GM21515 (cell line): ENCODE results near the gene KCTD2.

ENCODE experiments used
- ATAC-seq: cut with Tn5 transposase; IDR thresholded peaks from one replicate; pipeline ENCODE4 v1.9.1; 2021; ENCODE audit not compliant: unreplicated experiment

Gene KCTD2

DNA sequence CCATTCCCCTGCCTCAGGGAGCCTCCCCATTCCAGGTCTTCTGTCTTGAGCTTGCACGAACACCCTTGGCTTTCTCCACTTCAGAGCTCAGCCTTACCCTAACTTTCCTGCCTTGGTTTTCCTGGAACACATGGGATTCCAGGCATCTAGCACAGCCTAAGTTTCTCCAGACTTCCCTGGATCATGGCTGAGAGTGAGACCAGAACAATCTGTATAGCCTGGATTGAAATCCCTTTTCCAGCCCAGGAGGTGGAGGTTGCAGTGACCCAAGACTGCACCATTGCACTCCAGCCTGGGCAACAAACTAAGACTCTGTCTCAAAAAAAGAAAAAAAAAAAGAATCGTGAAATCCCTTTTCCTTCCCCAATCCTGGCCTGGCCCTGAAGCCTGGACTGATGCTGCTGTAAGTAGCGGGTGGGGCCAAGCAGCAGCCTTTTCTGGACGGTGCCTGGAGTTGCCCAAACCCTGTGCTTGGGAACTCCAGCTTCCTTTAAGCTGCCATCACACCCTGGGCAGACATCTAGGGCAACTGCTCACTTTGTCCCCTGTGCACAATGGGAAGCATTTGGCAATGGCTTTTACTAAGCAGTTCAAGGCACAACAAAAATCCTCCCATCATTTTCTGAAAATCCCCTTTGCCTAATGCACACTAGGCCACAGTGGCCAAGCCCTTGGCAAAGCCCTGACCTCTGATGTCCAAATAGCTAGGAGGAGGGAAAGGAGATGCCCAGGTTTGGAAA, 28.7 kb downstream of the KCTD2 start:
- ATAC-seq, result no peak

GRCh38 chr17:75077072-75077495, 30.1 kb downstream of the KCTD2 start:
- ATAC-seq, result no peak

DNA sequence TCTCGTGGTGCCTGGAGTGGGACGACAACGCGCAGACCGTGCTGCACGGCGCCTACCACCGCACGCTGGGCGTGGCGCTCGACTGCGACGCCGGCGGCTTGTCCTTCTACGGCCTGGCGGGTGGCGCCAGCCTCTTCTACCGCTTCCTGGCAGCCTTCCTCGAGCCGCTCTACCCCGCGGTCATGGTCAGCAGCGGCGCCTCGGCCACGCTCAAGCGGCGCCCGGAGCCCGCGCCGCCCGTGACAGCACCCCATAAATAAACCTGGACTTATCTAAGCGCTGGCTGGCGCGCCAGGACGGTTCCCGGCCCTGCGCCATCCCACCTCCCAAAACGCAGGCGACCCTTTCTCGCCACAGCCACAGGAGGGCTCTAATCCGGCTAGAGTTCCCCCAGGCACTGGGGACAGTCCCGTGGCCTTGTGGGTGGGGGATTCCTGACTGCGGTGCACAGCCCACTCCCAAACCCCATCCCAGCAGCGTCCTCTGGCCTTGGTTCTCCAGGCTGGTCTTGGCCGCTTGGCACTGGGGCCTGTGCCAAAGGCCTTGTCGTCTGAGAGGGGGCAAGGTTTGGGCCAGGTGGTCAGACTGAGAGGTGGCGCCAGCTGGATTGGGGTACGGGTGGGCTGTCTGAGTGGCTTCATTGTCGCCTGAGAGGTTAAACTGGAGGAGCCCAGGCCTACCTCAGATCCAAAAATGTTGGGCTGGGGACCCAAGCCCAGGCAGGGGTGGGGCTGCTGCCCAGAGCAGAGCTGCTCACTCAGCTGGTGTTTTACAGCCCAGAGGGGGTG, 30.7 kb downstream of the KCTD2 start:
- ATAC-seq, result no peak

DNA sequence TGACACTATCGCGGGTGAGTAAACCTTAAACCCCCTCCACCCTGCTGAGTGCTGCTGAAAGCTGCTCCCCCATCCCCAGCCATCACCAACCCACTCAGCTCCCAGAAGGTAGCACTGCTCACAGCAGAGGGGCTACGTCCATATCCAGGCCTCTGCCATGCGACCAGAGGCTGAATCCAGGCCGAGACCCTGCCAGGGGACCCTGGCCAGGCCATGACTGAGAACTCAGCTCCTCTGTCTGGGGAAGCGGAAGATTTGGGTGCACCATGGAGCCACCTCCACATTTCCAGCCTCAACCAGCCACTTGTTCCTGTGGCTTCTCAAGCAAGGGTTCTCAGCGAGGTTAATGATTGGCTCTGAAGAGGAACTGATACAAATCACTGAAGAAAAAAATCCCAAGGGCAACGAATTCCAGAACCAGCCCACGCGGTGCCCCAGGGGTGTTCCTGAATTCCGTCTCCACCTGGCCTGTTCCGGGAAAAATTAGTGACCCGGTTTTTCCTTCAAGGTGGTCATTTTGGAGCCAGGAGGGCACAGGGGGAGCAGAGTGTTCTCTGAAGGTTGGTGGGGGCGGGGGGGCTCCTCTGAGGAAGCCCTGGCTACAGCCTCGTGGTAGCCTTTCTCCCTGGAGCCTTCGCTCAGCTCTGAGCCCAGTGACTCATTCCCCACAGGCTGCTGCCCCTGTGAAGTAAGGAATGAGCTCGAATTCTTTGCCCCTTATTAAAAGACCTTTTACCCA, 31.4 kb downstream of the KCTD2 start:
- no peak for ATAC-seq

GRCh38 chr17:75079023-75079373, 32.0 kb downstream of the KCTD2 start:
- no peak for ATAC-seq

GRCh38 chr17:75081611-75082540, 34.9 kb downstream of the KCTD2 start:
- no peak for ATAC-seq

GRCh38 chr17:75082683-75083082, 35.7 kb downstream of the KCTD2 start:
- ATAC-seq, result no peak

DNA sequence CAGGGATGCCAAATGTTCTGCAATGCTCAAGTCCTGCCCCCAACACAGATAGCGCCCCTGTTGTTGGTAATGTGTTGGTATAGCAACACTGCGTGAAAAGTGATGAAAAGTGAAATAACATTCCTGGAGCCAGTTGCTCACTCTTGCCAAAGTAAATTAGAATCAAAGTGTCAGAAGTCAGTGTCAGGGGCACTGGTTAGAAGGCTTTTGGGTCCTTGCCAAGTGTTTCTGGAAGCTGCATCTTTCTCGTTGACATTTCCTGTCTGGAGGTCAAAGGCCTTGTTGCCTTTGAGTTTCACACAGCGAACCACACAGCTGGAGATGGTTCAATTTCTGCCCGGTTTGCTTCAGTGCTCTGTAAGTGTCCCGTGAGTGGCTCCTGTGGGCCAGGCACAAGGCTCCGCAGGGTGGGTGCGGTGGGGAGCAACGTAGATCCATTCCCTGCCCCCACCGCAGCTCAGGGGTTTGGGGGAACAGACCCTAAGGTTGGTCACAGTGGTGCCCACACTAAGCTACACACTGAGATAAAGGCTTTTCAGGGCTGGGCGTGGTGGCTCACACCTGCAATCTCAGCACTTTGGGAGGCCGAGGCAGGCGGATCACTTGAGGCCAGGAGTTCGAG, 37.1 kb downstream of the KCTD2 start:
- no peak for ATAC-seq

DNA sequence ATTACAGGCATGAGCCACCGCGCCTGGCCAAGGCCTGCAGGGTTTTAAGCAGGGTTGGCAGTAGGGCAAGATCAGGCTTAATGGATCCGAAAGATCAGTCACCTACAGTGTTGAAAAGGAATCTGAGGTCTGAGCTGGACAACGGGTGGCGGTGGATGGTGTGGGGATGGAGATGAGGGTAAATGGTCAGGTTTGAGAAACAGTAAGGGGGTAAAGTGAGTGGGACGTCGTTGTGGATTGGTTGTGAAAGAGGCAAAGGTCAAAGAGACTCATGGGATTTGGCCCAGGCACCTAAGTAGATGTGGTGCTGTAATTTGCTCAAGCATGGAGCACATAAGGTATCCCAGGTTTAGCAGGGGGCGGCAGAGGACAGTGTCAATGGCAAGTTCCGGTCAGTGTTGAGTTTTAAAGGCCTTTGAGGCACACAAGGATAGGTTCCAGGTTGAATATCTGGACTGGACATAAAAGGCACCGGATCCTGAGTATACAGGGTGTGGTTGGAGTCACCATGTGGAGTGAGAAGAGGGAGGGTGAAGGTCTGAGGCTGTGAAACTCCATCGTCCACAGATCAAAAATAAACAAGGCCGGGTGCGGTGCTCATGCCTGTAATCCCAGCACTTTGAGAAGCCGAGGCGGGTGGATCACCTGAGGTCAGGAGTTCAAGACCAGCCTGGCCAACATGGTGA, 39.6 kb downstream of the KCTD2 start:
- ATAC-seq, result no peak

GRCh38 chr17:75087182-75087557, 40.1 kb downstream of the KCTD2 start:
- no peak for ATAC-seq

GRCh38 chr17:75087558-75088453, 40.8 kb downstream of the KCTD2 start, which contains the start of gene SLC16A5:
Gene SLC16A5 (plus strand): TSS chr17:75087954. CDS start chr17:75093637, 5,683 bp downstream.
- ATAC-seq, result no peak

- no peak for ATAC-seq
Observed at GRCh38 chr17:75088465-75089417, 41.7 kb downstream of the KCTD2 start.

GRCh38 chr17:75090871-75091854, 44.1 kb downstream of the KCTD2 start:
- ATAC-seq, result no peak

DNA sequence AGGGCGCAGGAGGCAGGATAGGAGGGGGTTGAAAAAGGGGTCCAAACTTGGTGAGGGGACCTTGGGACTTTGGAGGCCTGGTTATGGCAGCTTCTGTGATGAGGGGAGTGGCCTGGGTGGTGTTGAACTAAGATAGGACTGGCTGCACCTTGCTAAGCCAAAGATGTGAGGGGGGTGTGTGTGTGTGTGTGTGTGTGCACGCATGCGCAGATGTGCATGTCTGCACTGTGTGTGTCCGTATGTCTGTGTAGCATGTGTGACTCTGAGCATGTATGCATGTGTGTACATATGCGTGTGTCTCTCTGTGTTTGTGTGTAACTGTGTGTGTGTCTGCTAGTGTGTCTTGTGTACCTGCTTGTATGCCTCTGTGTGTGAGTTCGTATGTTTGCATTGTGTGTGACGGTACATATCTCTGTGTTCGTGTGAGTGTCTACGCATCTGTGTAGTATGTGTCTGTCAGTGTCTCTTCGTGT, 44.9 kb downstream of the KCTD2 start:
- ATAC-seq, result no peak

GRCh38 chr17:75093548-75094158, 46.6 kb downstream of the KCTD2 start:
- no peak for ATAC-seq
